NCI-H2081 (cell line): ENCODE data around the gene ETS2.

Source experiments
- DNase-seq, 2 experiments: peaks; one replicate each; lab custom pipeline; 2025; lab: John Stamatoyannopoulos, UW

ETS2 gene

DNA sequence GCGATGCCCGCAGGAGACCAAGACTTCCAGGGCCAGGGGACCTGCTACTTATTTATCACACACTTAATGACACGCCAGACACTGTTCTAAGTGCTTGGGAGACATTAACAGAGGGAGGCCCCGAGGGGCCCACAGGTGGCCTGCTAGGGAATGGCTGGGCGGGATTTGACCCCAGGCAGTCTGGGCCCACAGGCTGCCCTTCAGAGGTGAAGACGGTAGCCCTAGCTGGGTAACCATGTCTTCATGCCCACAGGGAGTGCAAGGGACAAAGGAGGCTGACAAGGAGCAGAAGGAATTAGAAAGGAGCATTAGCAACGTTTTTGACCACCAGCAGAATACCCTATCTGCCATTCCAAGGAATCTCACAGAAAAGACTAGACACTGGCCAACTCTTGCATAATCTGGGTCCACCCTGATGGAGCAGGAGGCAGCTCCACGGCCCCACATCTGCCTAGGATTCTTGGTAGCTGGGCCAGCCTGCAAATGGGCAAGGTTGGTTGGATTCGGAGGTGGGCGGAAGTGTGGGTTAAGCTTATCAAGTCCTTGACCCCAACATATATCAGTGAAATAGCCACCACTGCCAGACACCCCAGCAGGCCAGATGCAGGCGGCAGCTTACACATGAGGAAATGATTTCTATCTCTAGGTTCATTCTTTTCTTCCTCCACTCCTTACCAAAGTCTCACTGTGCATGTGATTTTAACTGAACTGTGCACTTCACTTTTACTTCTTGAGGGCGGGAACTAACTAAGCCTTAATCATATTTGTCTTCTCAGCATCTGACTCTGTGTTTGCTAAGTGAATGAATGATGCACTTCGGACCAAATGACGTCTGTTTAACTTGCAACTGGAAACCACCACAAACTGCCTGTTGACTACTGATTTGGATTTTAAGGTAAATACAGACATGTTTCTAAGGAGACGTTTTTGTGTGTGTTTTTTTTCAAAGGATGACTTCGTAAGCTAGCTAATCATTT lies 3.4 kb upstream of the ETS2 start:
- DNase-seq = no peak

DNA sequence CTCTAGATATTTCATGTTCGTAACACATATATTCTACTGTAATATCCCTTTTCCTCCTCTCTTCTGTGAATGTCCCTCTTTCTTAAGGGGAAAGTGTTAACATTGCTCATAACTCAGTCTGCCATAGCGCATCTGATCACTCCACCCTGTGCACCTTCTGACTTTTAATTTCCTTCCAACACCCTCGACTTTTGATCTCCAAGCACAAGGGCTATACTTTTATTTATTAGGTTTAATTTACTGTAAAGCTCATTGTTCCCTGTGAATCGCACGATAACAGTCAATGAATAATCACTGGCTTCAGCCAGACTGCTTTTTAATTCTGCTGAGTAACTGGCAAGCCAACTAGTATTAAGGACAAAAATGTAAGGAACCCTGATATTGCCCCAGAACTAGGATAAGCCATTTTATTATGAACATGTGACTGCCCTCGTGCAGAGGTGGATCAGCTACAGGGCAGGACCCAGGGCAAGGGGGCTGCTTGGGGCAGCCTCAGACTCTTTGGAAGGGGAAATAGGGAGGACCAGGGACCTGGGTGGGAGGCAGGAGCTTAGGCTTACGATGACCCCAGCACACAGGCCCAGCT lies 2.6 kb upstream of the ETS2 start:
- DNase-seq = no peak

DNA sequence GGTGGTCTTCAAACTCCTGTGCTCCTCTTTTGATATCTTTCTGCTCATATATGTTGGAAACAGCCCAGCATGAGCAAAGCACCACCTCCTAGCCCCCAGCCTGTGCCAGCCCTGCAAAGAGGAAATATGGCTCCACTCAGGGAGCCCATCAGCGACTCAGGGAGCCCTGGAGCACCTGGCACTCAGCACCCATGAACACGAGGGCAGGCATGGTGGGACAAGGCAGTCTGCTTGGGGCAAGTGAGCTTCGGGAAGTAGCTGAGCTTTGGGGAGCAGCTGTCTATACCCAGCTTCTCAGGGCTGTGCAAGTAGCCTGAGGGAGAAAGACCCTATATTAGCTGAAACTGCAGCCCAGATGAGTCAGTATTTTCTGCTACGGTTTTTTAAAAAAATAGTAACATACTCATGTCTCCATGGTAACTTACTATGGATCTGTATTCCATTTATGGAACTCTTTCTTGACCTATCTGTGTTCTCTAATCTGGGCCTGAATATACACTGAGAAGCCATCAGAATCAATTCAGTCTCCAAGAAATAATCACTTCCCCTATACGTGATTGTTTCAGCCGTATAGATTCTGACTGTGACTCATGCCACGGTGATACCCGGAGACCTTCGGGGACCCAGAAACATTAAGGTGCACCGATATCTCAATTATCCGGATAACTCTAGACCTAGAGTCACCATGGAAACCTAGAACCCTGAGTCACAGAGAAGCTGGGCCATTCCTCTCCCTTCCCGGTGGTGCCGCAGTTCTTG lies 1.5 kb upstream of the ETS2 start:
- DNase-seq = no peak

DNA sequence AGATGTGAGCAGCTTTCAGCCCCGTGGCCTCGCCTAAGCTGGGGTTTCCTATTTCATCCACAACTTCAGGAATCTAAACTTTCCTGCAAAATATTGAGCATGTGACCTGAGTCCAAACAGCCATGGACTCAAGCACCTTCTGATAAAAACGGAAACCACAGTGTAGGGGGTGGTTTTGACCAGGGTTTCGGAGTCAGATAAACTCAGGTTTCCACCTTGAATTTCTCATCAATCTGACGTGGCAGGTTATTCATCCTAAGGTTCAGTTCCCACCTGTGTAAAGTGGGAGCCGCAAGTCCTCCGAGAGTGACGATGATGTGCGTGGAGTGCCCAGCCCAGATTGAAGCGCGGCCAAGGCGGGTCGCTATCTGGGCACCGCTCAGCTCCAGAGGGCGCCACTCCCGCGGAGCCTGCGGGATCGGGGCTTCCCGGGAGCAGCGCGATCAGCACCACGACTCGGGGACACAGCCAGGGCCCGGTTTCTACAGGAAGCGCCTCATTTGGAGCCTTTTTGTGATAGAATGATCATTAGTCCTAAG lies 871 bp upstream of the ETS2 start:
- peak; percentile 16 to 59 for DNase-seq

DNA sequence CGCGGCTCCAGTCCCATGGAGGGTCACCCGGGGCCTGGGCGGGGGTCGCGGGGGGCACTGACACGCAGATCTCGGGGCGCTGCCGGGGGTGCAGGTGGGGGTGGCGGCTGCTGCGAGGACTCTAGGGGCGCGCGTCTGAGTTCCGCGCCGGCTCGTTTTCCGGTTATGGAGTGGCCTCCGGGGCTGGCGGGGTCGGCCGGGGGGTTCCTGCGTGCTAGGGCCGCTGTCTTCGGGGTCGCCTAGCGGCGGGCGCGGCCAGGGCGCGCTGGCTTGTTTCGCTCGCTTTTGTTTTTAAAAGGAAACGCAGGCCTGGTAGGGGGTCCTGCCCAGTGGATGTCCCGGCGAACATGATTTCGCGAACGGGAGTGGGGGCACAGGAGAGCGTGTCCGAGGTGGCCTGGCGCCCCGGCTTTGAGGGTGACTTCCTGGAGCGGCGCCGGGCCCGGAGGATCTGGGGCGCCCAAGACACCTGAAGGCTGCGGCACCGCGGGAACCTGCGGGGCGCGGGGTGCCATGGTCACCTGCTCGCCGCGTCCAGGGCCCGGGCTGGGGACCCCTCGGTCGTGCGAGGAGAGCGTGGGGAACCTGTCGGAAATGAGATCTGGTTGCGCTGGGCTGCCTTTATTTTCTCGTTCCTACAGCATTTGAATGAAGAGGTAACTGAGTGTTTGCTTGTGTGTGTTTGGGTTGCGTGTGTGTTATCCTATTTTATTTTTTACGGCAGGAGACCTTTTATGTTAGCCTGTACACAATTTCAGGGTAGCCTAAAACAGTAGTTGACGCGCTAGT lies 618 bp downstream of the ETS2 start:
- DNase-seq = no peak

DNA sequence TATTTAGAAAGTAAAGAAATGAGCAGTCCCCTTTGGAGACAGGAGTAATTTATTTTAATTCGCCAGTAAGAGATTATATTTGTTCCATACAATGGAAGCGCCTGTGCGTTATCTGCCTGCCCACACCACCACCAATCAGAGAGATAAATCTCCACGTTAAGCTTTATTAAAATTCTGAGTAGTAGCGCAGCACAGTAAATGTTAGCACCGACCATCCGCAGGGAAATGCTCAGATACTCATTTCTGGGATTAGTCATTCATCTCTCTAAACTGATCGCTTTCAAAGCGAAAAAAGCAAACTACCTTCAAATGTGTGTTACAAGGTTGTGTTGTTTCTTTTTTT lies 1.2 kb downstream of the ETS2 start:
- no peak for DNase-seq

DNA sequence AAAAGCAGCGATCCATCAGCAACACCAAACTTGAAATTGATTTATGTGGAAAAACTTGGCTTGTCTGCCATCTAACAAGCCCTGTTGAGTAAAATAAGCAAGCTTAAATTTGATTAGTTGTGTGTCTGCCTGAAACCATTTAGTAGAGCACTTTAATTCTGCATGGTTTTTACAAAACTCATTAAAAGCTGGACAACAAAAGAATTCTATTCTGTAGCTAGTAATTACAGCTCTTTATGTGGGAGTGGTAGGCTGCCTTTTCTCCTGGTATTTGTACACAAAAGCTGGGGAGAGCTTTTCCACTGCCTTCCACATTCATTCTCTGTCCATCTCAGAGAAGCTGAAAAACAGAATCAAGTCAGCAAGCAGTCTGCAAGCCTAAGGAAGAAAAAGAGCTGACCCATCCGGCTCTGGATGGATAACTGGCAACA lies 1.7 kb downstream of the ETS2 start:
- peak; percentile 41 to 84 for DNase-seq

DNA sequence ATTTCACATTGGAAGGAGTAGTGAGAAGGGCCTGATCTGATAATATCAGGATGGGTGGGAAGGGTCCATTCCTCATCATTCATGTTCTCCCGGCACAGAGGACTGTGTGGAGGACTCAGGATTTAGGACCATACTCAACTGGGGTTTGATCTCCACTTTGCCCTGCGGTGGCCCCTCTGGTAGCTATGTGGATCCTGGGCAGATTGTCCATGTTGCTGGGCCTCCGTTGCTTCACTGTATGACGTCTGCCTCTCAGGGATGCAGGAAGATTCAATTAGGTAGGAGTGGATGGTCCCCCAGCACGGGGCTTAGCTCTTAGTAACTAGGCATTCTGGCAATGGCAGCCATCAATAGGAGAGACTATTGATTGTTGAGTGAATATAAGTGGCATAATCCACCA lies 2.3 kb downstream of the ETS2 start:
- peak in 1 of 2 experiments; percentile 17 for DNase-seq

DNA sequence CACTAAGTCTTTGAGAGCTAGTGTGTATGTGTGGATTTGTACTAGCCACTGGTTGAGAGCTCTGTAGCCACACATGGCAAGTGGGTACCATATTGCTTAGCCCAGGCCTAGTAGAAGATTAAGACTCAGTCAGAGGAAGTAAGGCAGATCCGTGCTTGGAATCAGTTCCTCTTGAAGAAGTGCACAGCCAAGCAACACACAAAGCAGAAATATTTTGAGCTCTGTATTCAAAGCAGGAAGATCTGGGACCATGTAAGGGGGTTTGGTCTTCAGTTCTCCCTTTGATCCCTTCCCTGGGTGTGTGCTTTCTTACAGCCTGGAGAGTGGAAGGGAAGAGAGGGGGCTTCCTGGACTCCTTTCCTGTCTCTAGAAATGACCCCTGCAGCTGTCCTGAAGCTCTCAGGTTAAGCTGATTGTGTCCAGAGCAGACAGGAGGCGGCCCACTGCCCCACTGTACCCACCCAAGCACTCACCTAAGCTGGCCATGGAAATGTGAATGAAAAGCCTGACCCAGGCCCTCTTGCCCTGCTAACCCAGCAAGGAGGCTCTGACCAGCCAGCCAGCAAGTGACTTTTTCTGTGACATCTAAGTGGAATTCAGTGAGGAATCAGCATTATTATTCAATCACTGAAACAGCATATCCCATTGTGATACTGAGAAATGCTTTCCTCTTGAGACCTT lies 3.6 kb downstream of the ETS2 start:
- DNase-seq = no peak

DNA sequence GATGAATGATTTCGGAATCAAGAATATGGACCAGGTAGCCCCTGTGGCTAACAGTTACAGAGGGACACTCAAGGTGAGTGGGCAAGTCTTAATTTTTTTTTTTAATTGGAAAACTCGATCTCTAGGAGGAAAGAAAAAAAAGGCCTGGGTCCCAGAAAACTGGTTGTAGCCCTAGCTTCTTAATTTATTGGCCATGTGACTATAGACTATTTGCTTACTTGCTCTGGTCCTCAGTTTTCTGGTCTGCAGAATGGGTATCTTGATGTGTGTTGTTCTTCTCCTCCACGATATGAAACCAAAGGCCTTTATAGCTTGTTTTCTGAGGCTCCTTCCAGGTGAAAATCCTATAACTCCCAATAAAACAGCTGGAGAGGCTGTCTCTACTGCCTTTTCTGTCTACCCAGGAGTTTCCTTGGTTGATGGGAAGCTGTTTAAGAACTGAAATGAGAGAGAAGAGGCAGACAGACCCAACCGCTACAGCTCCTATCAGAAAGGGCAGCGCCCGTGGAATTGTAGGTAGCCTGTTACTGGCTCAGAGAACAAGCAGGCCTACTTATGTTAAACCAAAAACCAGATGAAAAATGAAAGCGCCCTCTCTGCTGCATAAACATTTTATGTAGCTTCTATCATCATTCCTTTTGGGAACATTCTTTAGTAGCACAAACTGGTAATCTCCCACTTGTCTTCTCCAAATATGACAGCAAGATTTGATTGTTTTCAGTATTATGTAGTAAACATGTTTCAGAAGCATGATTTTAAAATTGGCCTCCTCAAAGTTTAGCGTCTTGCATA lies 4.5 kb downstream of the ETS2 start:
- DNase-seq = no peak

DNA sequence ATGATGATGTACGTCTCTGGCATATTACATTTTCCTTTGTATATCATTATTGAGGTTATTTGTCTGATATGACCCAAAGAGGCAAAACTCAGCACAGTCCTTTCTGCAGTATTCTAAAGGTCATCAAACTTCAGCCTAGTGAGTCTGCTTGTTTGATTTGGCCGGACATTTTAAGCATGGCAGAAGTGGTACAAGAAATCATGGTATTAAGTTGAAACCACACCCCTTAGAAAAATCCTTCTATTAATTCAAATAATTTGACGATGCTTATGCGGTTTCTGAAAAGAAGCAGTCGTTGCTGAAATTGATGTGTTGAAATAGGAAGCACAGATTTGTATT lies 5.1 kb downstream of the ETS2 start:
- no peak for DNase-seq

DNA sequence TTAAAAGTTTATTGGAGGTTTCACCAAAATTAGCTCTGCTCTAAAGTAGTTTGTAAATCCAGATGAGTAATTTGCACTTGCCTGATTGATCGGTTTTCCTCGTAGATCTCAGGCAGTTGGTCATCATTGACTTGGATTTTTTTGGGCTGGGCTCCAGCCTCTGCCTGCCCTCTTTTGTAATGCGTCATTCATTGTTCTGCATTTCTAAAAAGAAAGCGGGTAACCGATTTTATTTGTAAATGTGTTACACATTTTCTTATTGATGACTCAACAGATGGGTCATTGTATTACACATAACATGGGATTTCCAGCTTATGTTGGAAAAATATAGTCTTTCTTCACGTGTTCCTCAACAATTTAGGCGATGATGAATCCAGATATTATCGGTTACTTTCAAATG lies 5.5 kb downstream of the ETS2 start:
- no peak for DNase-seq

DNA sequence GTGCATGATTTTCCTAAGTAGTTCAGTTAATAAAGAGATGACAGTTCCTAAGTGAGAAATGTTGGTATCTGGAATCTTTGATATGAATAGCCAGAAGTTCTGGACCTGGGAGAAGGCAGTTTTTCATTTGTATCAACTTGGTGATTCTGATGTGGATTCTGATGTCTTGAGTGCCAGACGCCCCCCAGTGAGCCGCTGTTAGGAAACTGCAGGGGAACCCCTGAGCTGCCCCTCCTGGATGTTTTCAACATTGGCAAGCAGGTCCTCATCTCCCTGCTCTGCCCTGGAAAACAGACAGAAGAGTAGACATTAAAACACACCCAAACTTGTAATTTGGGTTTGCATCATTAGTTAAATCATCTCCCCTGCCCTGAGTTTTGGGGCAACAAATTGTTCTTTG lies 7.4 kb downstream of the ETS2 start:
- DNase-seq = peak in 1 of 2 experiments; percentile 31

DNA sequence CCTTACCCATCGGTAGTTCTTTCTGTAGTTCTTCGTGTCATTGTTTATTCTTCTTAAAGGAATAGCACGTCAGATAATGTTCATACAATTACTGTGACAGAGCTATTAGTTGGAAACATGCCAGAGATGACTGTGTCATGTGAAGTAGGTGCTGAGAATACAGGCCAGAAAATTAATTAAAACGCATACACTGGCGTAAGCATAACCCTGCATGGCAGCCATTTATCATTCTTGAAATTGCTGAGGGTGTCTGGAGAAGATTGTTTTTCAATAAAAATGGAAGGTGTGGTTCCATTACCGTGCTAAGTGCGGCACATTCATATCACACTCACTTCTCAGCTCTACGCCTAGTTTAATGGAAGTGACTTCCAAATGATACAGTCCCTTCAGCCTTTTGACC lies 7.8 kb downstream of the ETS2 start:
- peak in 1 of 2 experiments; percentile 54 for DNase-seq

DNA sequence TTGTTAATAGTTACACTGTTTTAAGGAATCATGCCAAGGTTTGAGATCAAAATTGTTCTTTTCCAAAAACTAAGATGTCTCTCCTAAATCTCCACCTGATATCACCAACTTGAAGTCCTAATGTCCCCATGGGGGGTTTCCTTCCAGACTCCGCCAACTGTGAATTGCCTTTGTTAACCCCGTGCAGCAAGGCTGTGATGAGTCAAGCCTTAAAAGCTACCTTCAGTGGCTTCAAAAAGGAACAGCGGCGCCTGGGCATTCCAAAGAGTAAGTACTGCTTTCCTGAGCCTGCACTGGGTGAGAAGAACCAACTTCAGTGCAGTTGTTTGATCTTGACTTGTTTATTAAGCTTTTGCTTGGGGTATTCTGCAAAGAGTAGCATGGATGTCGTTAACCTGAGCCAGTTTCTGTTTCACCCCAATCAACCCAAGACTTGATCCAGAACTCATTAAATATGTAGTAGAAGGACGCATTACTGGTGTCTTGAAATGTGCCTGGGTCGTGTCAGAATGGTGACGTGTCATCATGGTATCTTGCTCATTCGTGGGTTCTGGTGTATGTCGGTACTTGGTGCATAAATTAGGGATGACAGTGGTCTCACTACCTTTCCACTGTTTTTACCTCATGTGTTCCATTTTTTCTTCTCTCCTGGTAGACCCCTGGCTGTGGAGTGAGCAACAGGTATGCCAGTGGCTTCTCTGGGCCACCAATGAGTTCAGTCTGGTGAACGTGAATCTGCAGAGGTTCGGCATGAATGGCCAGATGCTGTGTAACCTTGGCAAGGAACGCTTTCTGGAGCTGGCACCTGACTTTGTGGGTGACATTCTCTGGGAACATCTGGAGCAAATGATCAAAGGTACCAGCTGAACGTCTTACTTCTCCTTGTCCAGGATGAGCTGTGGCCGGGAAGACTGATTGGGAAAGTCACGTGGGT lies 8.7 kb downstream of the ETS2 start:
- no peak for DNase-seq

DNA sequence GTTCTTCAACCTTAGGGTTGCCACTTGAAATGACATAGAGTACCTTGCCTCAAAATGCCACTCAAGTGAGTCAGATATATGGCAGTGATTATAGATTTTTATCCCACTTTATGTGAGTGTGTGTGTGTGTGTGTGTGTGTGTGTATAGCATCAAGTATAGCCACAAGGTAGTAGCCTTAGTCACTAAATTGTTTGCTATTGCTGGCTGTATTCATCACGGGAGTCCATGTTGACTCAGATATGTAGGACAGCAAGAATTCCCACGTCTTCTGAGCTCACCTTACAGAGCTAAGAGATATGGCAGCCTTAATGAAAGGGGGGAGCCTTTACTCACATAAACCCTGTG lies 9.3 kb downstream of the ETS2 start:
- DNase-seq = no peak

DNA sequence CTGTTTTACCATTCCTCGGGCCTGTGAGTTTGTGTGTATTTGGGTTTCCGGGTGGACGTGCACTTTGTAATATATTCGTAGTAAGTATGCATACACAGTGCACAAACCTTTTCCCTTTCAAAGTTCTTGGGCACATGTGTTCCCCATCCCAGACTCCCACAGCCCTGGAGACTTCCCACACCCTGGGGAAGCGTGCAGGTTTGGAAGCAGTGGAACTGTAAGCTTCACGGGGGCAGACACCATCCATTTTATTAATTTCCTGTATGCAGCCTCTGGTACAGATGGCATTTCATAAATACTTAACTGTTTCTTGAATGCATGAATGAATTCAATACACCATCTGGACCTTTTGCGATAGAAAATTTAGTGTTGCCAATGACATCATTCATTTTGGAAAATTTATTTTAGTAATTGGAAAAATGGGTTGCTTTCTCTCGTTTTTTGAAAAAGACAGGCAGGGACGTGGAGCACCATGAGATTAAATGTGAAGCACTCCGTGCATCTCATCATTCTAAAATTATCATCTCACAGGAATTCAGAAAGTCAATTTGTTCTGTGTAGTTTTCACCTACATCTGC lies 10.8 kb downstream of the ETS2 start:
- DNase-seq = no peak

DNA sequence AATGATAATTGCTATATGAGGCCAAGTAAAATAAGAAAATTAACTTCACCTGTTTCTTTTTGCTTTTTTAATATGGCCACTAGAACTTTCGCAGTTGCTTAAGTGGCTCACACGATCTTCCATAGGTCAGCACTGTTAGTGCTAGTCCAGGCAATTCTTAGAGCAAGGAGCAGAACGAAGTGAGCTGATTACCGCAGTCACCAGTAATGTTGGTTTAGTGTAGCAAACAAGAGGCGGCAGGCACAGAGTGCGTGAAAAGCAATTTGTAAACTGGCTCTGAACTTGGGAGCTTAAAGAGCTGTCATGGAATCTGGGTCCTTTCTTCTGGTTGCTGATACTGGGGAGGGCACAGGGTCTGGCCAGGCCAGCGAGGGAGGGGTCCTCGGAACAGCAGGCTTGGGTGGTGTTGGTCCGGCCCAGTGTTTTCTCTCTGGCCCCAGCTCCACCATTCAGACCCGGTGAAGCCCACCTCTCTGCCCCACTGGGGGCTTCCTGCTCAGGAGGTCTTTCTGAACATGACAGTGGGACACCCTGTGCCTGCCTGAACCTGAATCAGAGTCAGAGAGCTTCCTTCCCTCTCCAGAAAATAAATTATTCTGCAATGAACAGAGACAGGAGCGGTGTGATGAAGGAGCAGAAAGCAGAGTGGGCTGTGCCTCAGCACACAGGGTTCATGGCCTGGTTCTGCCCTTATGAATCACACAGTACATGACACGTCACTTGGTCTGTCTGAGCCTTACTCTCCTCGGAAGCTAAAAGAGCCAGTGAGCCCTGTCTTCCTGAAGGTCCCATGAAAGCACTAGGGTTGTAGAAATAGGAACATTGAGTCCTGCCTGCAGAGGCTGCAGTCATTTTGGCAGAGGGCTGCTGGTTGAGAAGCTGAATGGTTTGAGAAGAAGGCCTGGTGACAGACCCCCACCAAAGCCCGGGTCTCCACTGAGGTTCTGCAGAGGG lies 11.9 kb downstream of the ETS2 start:
- no peak for DNase-seq
